ENCODE data around the gene GCC1.

GCC1 gene, protein sequence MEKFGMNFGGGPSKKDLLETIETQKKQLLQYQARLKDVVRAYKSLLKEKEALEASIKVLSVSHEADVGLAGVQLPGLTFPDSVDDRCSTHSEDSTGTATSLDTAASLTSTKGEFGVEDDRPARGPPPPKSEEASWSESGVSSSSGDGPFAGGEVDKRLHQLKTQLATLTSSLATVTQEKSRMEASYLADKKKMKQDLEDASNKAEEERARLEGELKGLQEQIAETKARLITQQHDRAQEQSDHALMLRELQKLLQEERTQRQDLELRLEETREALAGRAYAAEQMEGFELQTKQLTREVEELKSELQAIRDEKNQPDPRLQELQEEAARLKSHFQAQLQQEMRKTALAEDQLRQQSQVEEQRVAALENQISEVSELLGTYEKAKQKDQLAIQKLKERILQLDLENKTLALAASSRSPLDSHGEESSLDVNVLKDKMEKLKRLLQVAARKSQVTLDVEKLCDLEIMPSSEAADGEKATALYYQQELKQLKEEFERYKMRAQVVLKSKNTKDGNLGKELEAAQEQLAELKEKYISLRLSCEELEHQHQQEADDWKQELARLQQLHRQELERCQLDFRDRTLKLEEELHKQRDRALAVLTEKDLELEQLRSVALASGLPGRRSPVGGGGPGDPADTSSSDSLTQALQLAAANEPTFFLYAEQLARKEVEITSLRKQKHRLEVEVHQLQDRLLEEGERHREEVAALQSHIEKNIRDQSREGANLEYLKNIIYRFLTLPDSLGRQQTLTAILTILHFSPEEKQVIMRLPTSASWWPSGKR

DNA sequence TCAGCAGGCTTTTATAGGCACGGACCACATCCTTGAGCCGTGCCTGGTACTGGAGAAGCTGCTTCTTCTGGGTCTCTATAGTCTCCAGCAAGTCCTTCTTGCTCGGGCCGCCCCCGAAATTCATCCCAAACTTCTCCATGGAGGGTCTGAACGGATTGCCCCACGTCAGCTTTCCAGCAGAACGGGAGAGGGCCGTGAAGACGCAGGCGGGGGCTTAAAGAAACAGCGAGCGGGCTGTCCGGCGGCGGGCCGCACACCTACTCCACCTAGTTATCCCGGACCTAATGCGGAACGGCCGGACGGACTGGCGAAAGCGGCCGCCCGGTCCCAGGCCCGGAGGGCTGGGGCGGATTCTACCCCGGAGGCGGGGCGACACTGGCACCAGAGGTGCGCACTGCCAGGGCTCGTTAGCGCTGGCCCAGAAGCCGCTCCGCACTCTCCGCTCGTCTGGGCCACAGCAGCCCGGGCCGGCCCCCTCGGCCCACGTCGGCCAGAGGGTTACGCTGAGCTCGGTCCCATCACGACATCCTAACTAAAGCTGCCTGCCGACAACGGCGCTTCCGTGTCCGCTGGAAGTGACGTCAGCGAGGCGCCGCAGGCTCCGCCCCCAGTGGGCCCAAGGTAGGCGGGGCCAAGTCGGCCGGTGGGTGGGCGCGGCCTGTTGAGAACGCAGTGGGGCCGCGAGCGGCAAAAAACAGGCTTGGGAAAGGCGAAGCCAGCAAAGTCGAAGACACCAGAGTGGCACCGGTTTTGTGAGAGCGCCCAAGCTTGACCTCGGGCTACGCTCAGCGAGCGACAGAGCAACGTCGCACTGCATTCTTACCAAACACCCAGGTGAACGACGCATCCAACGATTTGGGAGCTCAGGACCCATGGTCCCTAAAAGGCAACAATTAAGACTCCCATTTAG, at the start of gene GCC1:
GCC1 (minus strand) TSS at position 553 of the 910 bp plus-strand sequence; CDS start at position 139, 414 bp downstream.
- peak; percentile 93 to 97 (median 97) for DNase-seq

GRCh38 chr7:127632276-127632910, 47.0 kb upstream of the GCC1 start:
- DNase-seq = no peak

DNA sequence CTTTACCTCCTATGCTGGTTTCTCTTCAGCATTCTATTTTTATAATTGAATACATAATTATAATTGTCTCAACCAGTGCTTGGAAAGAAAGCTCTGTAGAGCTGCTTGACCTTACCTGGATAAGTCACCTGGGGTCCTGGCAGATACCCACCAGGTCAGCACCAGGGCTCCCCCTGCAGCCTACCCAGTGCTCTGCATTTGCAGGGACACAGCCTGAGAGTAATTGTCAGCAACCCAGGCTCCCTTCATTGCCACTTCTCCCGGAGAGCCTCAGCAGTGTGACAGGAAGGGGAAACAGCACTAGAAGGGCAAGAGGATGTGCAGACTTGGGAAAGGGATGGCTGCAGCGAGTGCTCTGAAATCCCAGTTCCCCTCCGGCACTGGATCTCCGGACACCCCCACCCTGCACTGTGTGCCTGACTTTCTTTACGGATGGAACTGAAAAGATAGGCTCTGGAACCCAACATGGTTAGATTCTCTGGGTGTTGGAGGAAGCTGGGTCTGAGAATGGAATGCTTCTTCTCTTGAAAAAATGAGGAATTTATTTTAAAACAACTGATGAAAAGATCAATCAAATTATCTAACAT, 44.0 kb upstream of the GCC1 start:
- DNase-seq = peak; percentile 23 to 54 (median 26)

- DNase-seq = no peak
Observed at GRCh38 chr7:127628445-127628844, 43.0 kb upstream of the GCC1 start.

GRCh38 chr7:127625331-127625730, 39.9 kb upstream of the GCC1 start:
- DNase-seq = peak; percentile 43 to 76 (median 68)

GRCh38 chr7:127620406-127621233, 35.2 kb upstream of the GCC1 start:
- no peak for DNase-seq

DNA sequence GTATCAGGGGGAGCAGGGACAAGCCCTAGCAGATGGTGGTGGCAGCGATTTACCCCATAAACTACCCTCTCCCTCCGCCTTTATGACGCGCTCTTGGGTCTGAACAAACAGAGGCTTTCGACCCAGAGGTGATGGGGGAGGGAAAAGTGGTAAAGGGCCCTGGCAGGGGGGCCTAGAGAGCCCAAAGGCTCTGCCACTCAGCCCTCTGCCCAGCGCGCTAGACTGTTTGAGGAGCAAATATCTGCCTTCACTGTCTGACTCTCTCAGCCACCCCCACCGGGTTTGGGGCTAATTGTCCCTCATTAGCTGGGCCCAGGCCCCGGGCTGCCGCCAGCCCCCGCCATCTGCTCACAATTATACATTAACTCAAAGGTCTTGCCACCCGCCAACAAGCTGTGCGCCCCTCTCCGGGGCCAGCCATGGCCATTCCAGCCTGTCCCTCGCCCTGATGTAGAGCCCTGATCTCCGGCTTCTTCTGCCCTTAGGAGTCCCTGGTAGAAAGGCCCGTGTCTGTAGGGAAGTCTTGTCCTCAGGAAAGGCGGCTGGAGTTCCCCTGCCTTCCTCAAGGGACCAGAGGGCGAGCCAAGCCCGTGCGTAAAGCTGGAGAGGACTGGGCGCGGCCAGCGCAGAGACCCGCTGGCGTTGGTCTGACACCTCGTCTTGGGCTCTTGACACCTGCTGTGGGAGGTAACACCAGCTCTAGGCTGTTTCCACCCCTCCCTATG, 34.4 kb upstream of the GCC1 start:
- DNase-seq = peak; percentile 16 to 44 (median 29)

- no peak for DNase-seq
Observed at GRCh38 chr7:127618775-127619174, 33.4 kb upstream of the GCC1 start.

DNA sequence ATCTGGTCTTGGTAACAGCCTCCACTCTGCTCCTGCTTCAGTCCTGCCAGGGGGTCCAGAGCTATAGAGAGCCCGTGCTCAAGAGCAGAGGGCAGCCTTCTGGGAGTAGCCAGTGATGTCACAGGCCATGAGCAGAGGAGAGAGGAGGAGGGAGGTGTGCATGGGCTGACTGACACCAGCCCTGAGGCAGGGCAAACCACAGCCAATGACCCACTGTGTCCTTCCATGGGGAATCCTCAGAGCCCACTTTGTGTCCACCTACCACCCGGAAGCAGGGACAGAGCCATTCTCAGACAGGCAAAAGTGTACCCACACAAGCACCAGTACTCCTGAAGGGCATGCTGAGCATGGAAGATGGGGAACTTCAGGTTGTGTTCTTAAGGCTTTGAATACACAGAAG, 32.6 kb upstream of the GCC1 start, which contains the start of gene PAX4:
PAX4 (minus strand) TSS at position 101 of the 400 bp plus-strand sequence. CDS start 2,214 bp downstream, outside the sequence.
- no peak for DNase-seq

DNA sequence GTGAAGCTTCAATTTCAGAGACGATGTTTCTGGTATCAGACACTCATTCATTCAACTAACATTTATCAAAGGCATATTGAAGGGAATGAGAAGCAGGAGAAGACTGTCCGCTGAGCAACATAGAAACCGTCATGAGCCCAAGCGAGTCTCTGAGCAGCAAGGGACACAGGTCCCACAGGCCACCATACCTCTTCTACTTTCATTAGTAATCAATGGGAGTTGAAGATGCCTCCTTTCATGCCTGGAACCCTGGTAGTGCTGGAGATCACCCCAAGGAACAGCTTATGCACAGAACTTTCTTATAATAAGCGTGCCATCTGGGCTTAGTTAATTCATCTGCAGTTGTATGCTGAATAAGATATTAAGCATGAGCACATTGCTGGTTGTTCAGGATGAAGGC, 31.3 kb upstream of the GCC1 start:
- no peak for DNase-seq

GRCh38 chr7:127612263-127612662, 26.9 kb upstream of the GCC1 start:
- DNase-seq = no peak

- DNase-seq = no peak
Observed at GRCh38 chr7:127609297-127609696, 23.9 kb upstream of the GCC1 start.

DNA sequence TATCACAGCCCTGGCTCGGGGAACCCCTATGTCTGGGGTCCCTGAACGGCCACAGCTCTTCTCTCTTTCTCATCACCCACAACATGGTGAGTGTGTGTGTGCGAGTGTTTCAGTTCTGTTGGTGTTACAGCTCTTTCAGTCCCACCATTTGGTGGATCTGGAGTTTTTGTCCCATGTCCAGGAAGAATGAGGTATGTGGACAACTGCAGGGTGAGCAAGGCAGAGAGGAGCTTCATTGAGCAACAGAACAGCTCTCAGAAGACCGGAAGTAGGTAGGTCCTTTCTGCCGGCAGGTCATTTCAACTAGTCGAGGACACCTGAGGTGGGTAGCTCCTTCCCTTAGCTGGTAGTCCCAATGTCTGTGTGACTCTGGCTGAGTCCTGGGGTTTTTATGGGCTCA, 23.1 kb upstream of the GCC1 start:
- no peak for DNase-seq

GRCh38 chr7:127600885-127601284, 15.5 kb upstream of the GCC1 start:
- DNase-seq = no peak

GRCh38 chr7:127598318-127598717, 12.9 kb upstream of the GCC1 start:
- peak in 2 of 3 donors; percentile 26 to 46 for DNase-seq

- DNase-seq = no peak
Observed at GRCh38 chr7:127595737-127596136, 10.3 kb upstream of the GCC1 start.

GRCh38 chr7:127594490-127594889, 9.1 kb upstream of the GCC1 start:
- DNase-seq = peak; percentile 58 to 60 (median 60)

DNA sequence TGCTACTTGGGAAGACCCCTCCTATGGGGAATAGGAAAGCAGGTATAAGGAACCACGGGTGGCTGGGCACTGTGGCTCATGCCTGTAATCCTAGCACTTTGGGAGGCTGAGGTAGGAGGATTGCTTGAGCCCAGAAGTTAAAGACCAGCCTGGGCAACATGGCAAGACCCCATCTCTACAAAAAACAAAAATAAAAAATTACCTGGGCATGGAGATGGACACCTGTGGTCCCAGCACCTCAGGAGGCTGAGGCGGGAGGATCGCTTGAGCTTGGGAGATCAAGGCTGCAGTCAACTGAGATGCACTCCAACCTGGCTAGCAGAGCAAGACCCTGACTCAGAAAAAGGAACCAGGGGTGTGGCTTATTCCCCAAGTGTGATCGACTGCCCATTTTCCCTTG, 7.2 kb upstream of the GCC1 start:
- DNase-seq = no peak

- no peak for DNase-seq
Observed at GRCh38 chr7:127591591-127591990, 6.2 kb upstream of the GCC1 start.

- no peak for DNase-seq
Observed at GRCh38 chr7:127591189-127591588, 5.8 kb upstream of the GCC1 start.
